ENCODE data around the gene WBP1L. TPM values are rescaled to one million over a fixed set of nuclear protein-coding genes. Genes with fewer than 3 reads are reported as not detected.

WBP1L gene
- total and polyA plus RNA-seq, 2 of the 13 experiments (the other 11 are each of a cell fraction or from before 2014, with no cell fraction given), result 8.3 to 12.3 TPM

GRCh38 chr10:102776779-102777456, 33.2 kb downstream of the WBP1L start (continued):
- no peak for TF ChIP-seq ZNF138 (CRISPR knock-in tag; IDR thresholded peaks at IDR 0.05; ENCODE audit: low read depth)
- peak; percentile 54; the same call in 1 of the 2 replicates for TF ChIP-seq TBX2 (CRISPR knock-in tag; IDR thresholded peaks at IDR 0.05; ENCODE audit: borderline replicate concordance)
- TF ChIP-seq ZNF577 (CRISPR knock-in tag; IDR thresholded peaks at IDR 0.05; ENCODE audit: borderline replicate concordance, low read depth), result no peak
- TF ChIP-seq MIXL1 (CRISPR knock-in tag; IDR thresholded peaks at IDR 0.05), result no peak
- TF ChIP-seq ZNF788 (CRISPR knock-in tag; IDR thresholded peaks at IDR 0.05; ENCODE audit: borderline replicate concordance), result peak; percentile 57; the same call in 1 of the 2 replicates
- TF ChIP-seq ZNF468 (CRISPR knock-in tag; IDR thresholded peaks at IDR 0.05), result no peak
- TF ChIP-seq RARA (CRISPR knock-in tag; IDR thresholded peaks at IDR 0.05), result 0 out of 2 replicates have a peak, but pooled peaks have one; percentile 10
- TF ChIP-seq ZNF772 (CRISPR knock-in tag; IDR thresholded peaks at IDR 0.05), result 0 out of 2 replicates have a peak, but pooled peaks have one; percentile 41
- no peak for TF ChIP-seq KAT7 (CRISPR knock-in tag; IDR thresholded peaks at IDR 0.05; ENCODE audit: borderline replicate concordance)
- no peak for TF ChIP-seq MBD4 (IDR thresholded peaks at IDR 0.05; ENCODE audit: borderline replicate concordance, low read length)
- TF ChIP-seq, protein P1, sequence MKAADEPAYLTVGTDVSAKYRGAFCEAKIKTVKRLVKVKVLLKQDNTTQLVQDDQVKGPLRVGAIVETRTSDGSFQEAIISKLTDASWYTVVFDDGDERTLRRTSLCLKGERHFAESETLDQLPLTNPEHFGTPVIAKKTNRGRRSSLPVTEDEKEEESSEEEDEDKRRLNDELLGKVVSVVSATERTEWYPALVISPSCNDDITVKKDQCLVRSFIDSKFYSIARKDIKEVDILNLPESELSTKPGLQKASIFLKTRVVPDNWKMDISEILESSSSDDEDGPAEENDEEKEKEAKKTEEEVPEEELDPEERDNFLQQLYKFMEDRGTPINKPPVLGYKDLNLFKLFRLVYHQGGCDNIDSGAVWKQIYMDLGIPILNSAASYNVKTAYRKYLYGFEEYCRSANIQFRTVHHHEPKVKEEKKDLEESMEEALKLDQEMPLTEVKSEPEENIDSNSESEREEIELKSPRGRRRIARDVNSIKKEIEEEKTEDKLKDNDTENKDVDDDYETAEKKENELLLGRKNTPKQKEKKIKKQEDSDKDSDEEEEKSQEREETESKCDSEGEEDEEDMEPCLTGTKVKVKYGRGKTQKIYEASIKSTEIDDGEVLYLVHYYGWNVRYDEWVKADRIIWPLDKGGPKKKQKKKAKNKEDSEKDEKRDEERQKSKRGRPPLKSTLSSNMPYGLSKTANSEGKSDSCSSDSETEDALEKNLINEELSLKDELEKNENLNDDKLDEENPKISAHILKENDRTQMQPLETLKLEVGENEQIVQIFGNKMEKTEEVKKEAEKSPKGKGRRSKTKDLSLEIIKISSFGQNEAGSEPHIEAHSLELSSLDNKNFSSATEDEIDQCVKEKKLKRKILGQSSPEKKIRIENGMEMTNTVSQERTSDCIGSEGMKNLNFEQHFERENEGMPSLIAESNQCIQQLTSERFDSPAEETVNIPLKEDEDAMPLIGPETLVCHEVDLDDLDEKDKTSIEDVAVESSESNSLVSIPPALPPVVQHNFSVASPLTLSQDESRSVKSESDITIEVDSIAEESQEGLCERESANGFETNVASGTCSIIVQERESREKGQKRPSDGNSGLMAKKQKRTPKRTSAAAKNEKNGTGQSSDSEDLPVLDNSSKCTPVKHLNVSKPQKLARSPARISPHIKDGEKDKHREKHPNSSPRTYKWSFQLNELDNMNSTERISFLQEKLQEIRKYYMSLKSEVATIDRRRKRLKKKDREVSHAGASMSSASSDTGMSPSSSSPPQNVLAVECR (CRISPR knock-in tag; IDR thresholded peaks at IDR 0.05; ENCODE audit: borderline replicate concordance), result no peak; the same call in 1 of the 2 replicates
- TF ChIP-seq SAP130 (CRISPR knock-in tag; IDR thresholded peaks at IDR 0.05; ENCODE audit: low read depth), result peak; percentile 58
- TF ChIP-seq FOXM1 (CRISPR knock-in tag; IDR thresholded peaks at IDR 0.05), result no peak
- no peak for TF ChIP-seq ZBTB7A (CRISPR knock-in tag; IDR thresholded peaks at IDR 0.05)
- no peak for TF ChIP-seq SP4 (CRISPR knock-in tag; IDR thresholded peaks at IDR 0.05)
- no peak for TF ChIP-seq ZNF782 (CRISPR knock-in tag; IDR thresholded peaks at IDR 0.05; ENCODE audit: borderline replicate concordance)
- no peak for TF ChIP-seq HOXA7 (CRISPR knock-in tag; IDR thresholded peaks at IDR 0.05)
- TF ChIP-seq, protein P2, sequence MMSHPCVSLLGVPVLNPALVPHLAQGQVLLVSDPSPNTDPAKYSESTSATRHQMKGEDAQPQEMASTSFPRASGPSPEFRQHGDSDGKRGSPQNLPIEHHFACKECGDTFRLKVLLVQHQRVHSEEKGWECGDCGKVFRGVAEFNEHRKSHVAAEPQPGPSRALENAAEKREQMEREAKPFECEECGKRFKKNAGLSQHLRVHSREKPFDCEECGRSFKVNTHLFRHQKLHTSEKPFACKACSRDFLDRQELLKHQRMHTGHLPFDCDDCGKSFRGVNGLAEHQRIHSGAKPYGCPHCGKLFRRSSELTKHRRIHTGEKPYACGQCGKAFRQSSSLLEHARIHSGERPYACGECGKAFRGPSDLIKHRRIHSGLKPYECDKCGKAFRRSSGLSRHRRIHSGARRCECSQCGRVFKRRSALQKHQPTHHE (CRISPR knock-in tag; IDR thresholded peaks at IDR 0.05; ENCODE audit: borderline replicate concordance), result no peak
- no peak for TF ChIP-seq FOXP4 (CRISPR knock-in tag; IDR thresholded peaks at IDR 0.05)
- TF ChIP-seq STAT5B (CRISPR knock-in tag; IDR thresholded peaks at IDR 0.05), result no peak
- TF ChIP-seq ZNF841 (CRISPR knock-in tag; IDR thresholded peaks at IDR 0.05; ENCODE audit: borderline replicate concordance), result no peak
- TF ChIP-seq ZZZ3 (CRISPR knock-in tag; IDR thresholded peaks at IDR 0.05; ENCODE audit: borderline replicate concordance), result no peak
- no peak for TF ChIP-seq ZNF460 (CRISPR knock-in tag; IDR thresholded peaks at IDR 0.05; ENCODE audit: borderline replicate concordance)
- no peak for TF ChIP-seq PITX1 (CRISPR knock-in tag; IDR thresholded peaks at IDR 0.05)
- no peak for TF ChIP-seq HDAC2 (CRISPR knock-in tag; IDR thresholded peaks at IDR 0.05)
